Loucy (cell line): ENCODE data around the gene LRRC4C.

Experiments used
- H2AFZ ChIP-seq: fragments of 200-600 bp; sonication (generic); 2 replicates; pipeline ENCODE4 v1.6.0; 2016; ENCODE audit warnings: antibody characterized with exemption, mild to moderate bottlenecking, low read length, moderate library complexity
- H3F3A ChIP-seq: fragments of 200-600 bp; 2 replicates; pipeline ENCODE4 v1.6.0; 2016; ENCODE audit warnings: antibody characterized with exemption, low read depth, mild to moderate bottlenecking
- H3K27me3 ChIP-seq: fragments of 200-600 bp; sonication (generic); 2 replicates; pipeline ENCODE4 v1.6.1; 2014; ENCODE audit warnings: low read length, mild to moderate bottlenecking; ENCODE audit not compliant: insufficient read depth, poor library complexity, severe bottlenecking
- H3K36me3 ChIP-seq: fragments of 200-600 bp; sonication (generic); 2 replicates; pipeline ENCODE4 v1.6.1; 2016; ENCODE audit warnings: low read length; ENCODE audit not compliant: insufficient read depth
- H3K4me1 ChIP-seq: fragments of 200-600 bp; sonication (generic); 2 replicates; pipeline ENCODE4 v1.5.1; 2014; ENCODE audit warnings: low read length, mild to moderate bottlenecking; ENCODE audit not compliant: insufficient read depth, poor library complexity, severe bottlenecking
- H3K4me2 ChIP-seq: fragments of 200-600 bp; sonication (generic); 2 replicates; pipeline ENCODE4 v1.6.0; 2014; ENCODE audit warnings: antibody characterized with exemption, low read length, low read depth, mild to moderate bottlenecking; ENCODE audit not compliant: poor library complexity, severe bottlenecking
- H3K4me3 ChIP-seq: fragments of 200-600 bp; sonication (generic); 2 replicates; pipeline ENCODE4 v1.5.1; 2014; ENCODE audit warnings: low read length, mild to moderate bottlenecking, mixed read lengths; ENCODE audit not compliant: poor library complexity, severe bottlenecking
- H3K79me2 ChIP-seq: fragments of 200-600 bp; sonication (generic); 2 replicates; pipeline ENCODE4 v1.6.1; 2014; ENCODE audit warnings: low read length; ENCODE audit not compliant: insufficient read depth
- H3K9ac ChIP-seq: fragments of 200-600 bp; sonication (generic); 2 replicates; pipeline ENCODE4 v1.6.0; 2014; ENCODE audit warnings: mild to moderate bottlenecking, low read depth, low read length, moderate library complexity; ENCODE audit not compliant: poor library complexity, severe bottlenecking
- H3K9me2 ChIP-seq: fragments of 200-600 bp; sonication (generic); replicated peaks from 2 replicates; pipeline ENCODE4 v1.6.1; 2016; ENCODE audit warnings: low read depth, low read length, mixed read lengths
- H3K9me3 ChIP-seq: fragments of 200-600 bp; sonication (generic); 2 replicates; pipeline ENCODE4 v1.6.1; 2014; ENCODE audit warnings: mild to moderate bottlenecking, antibody characterized with exemption, low read length, low read depth; ENCODE audit not compliant: insufficient read depth
- H4K20me1 ChIP-seq: fragments of 200-600 bp; sonication (generic); 2 replicates; pipeline ENCODE4 v1.6.0; 2014; ENCODE audit warnings: antibody characterized with exemption, low read length, mild to moderate bottlenecking; ENCODE audit not compliant: insufficient read depth, poor library complexity, severe bottlenecking
- CTCF ChIP-seq: fragments of 200-600 bp; sonication (generic); conservative IDR thresholded peaks from 2 replicates; pipeline ENCODE4 v1.5.1; 2014; ENCODE audit warnings: mild to moderate bottlenecking, antibody characterized with exemption, low read length
- EZH2phosphoT487 ChIP-seq: fragments of 200-600 bp; IDR thresholded peaks from 2 replicates; pipeline ENCODE4 v1.6.1; 2018; ENCODE audit warnings: antibody characterized with exemption, mild to moderate bottlenecking, moderate library complexity, borderline replicate concordance

The LRRC4C gene

GRCh38 chr11:40816976-40817375 lies 642.5 kb downstream of the LRRC4C start:
- no peak overlapping the region for H3K4me2 ChIP-seq
- H3K4me1 ChIP-seq = no peaks in the 10 kb centered on the region
- no peaks in the 10 kb centered on the region for H4K20me1 ChIP-seq
- no peaks in the 10 kb centered on the region for H3K79me2 ChIP-seq
- H3K9me3 ChIP-seq = no peaks in the 10 kb centered on the region
- H3K27me3 ChIP-seq = no peaks in the 10 kb centered on the region
- no peaks in the 10 kb centered on the region for H3K36me3 ChIP-seq
- no peak overlapping the region for H2AFZ ChIP-seq
- TF ChIP-seq CTCF (no peak), EZH2phosphoT487 (no peak)
- no peaks in the 10 kb centered on the region for H3F3A ChIP-seq
- H3K9ac ChIP-seq = no peak overlapping the region
- no peaks in the 10 kb centered on the region for H3K9me2 ChIP-seq
- H3K4me3 ChIP-seq = no peak overlapping the region

GRCh38 chr11:40797981-40798380 lies 661.5 kb downstream of the LRRC4C start:
- Histone ChIP-seq H3K79me2 (no peaks in the 10 kb centered on the region), H3K4me1 (no peaks in the 10 kb centered on the region), H3K4me2 (no peak overlapping the region), H3K9me3 (no peaks in the 10 kb centered on the region), H3K4me3 (no peak overlapping the region), H2AFZ (no peak overlapping the region), H3K27me3 (no peaks in the 10 kb centered on the region), H3F3A (no peaks in the 10 kb centered on the region), H4K20me1 (no peaks in the 10 kb centered on the region), H3K9me2 (no peaks in the 10 kb centered on the region), H3K36me3 (no peaks in the 10 kb centered on the region), H3K9ac (no peak overlapping the region)
- TF ChIP-seq CTCF (no peak), EZH2phosphoT487 (no peak)

GRCh38 chr11:40787224-40787623 lies 672.2 kb downstream of the LRRC4C start:
- H3K9me3 ChIP-seq = no peaks in the 10 kb centered on the region
- H3K4me1 ChIP-seq = no peaks in the 10 kb centered on the region
- H3K4me2 ChIP-seq = no peak overlapping the region
- H3K79me2 ChIP-seq = no peaks in the 10 kb centered on the region
- H3K9me2 ChIP-seq = no peaks in the 10 kb centered on the region
- H3K36me3 ChIP-seq = no peaks in the 10 kb centered on the region
- H3K4me3 ChIP-seq = no peak overlapping the region
- H2AFZ ChIP-seq = no peak overlapping the region
- H3K9ac ChIP-seq = no peak overlapping the region
- no peaks in the 10 kb centered on the region for H3K27me3 ChIP-seq
- no peaks in the 10 kb centered on the region for H3F3A ChIP-seq
- no peaks in the 10 kb centered on the region for H4K20me1 ChIP-seq
- no peak for TF ChIP-seq CTCF
- TF ChIP-seq EZH2phosphoT487 = no peak
